HepG2 (cell line): ENCODE results near the gene ANKRD52. TPM values are rescaled to one million over a fixed set of nuclear protein-coding genes. Genes with fewer than 3 reads are reported as not detected.
A peak's percentile ranks its signal among the peaks of the same experiment; 100 is the strongest.

ENCODE experiments used
- HNRNPK ChIP-seq: fragments of 200-400 bp; formaldehyde crosslinking; IDR thresholded peaks from 2 replicates; pipeline ENCODE4 v1.6.1; 2018; ENCODE audit warnings: low read length, low read depth, moderate library complexity, mild to moderate bottlenecking; ENCODE audit not compliant: poor library complexity, severe bottlenecking
- HNRNPL ChIP-seq: fragments of 200-400 bp; formaldehyde crosslinking; IDR thresholded peaks from 2 replicates; pipeline ENCODE4 v1.6.1; 2017; ENCODE audit warnings: mild to moderate bottlenecking, low read depth, low read length
- HOXD1 ChIP-seq: sonication (generic); formaldehyde crosslinking; IDR thresholded peaks from 2 replicates; pipeline ENCODE4 v1.5.0; 2020; ENCODE audit warnings: missing genetic modification reagents
- MIER2 ChIP-seq: IDR thresholded peaks from 2 replicates; pipeline ENCODE4 v1.6.1; 2016; ENCODE audit warnings: missing biosample characterization, missing genetic modification reagents
- MIXL1 ChIP-seq: IDR thresholded peaks from 2 replicates; pipeline ENCODE4 v1.6.1; 2016
- NFKB2 ChIP-seq: sonication (generic); formaldehyde crosslinking; IDR thresholded peaks from 2 replicates; pipeline ENCODE4 v1.4.0; 2020; ENCODE audit warnings: missing genetic modification reagents, borderline replicate concordance
- PHF8 ChIP-seq: sonication (generic); formaldehyde crosslinking; IDR thresholded peaks from 2 replicates; pipeline ENCODE4 v1.5.0; 2020; ENCODE audit warnings: missing genetic modification reagents
- RAD51 ChIP-seq: fragments of 450-650 bp; IDR thresholded peaks from 2 replicates; pipeline ENCODE4 v1.6.1; 2016; ENCODE audit warnings: borderline replicate concordance
- THAP8 ChIP-seq: sonication (generic); formaldehyde crosslinking; IDR thresholded peaks from 2 replicates; pipeline ENCODE4 v1.5.1; 2020; ENCODE audit warnings: missing genetic modification reagents, mild to moderate bottlenecking, borderline replicate concordance
- YY1 ChIP-seq: IDR thresholded peaks from 2 replicates; pipeline ENCODE4 v1.6.1; 2011; ENCODE audit warnings: low read length, low read depth, moderate library complexity, mild to moderate bottlenecking; ENCODE audit not compliant: insufficient read depth, insufficient replicate concordance
- ZHX1 ChIP-seq: sonication (generic); formaldehyde crosslinking; IDR thresholded peaks from 2 replicates; pipeline ENCODE4 v1.8.1; 2022; ENCODE audit warnings: low read depth, mild to moderate bottlenecking, missing genetic modification reagents
- ZNF264 ChIP-seq: sonication (generic); formaldehyde crosslinking; IDR thresholded peaks from 2 replicates; pipeline ENCODE4 v1.4.0; 2020; ENCODE audit warnings: missing genetic modification reagents
- ZNF281 ChIP-seq: sonication (generic); formaldehyde crosslinking; IDR thresholded peaks from 2 replicates; pipeline ENCODE4 v1.4.0; 2020; ENCODE audit warnings: missing genetic modification reagents, borderline replicate concordance
- ZNF329 ChIP-seq: sonication (generic); formaldehyde crosslinking; IDR thresholded peaks from 2 replicates; pipeline ENCODE4 v1.9.0; 2021; ENCODE audit warnings: low read depth, mild to moderate bottlenecking, missing genetic modification reagents
- ZNF552 ChIP-seq: sonication (generic); formaldehyde crosslinking; IDR thresholded peaks from 2 replicates; pipeline ENCODE4 v1.9.0; 2022; ENCODE audit warnings: missing genetic modification reagents, mild to moderate bottlenecking, borderline replicate concordance
- ZNF572 ChIP-seq: sonication (generic); formaldehyde crosslinking; IDR thresholded peaks from 2 replicates; pipeline ENCODE4 v1.5.1; 2020; ENCODE audit warnings: mild to moderate bottlenecking, missing genetic modification reagents
- ZNF766 ChIP-seq: sonication (generic); formaldehyde crosslinking; IDR thresholded peaks from 2 replicates; pipeline ENCODE4 v1.5.0; 2020; ENCODE audit warnings: missing genetic modification reagents, borderline replicate concordance
- ZSCAN20 ChIP-seq: sonication (generic); formaldehyde crosslinking; IDR thresholded peaks from 2 replicates; pipeline ENCODE4 v1.4.0; 2020; ENCODE audit warnings: missing genetic modification reagents, mild to moderate bottlenecking, borderline replicate concordance
- ZZZ3 ChIP-seq: sonication (generic); formaldehyde crosslinking; IDR thresholded peaks from 2 replicates; pipeline ENCODE4 v1.4.0; 2020; ENCODE audit warnings: missing genetic modification reagents, mild to moderate bottlenecking, borderline replicate concordance
- polyA plus RNA-seq, 8 experiments: library from polyadenylated mRNA; depleted of rRNA in 3 of 8; stranded (reverse) in 7 of 8; unstranded in 1 of 8; fragments of >200 nt; fragmentation: Illumina TruSeq in 4 of 8; extraction: Trizol in 4 of 8; gene quantifications; 2 replicates each; pipeline versions ENCODE4 v1.2.1 to v1.2.3, GENCODE V29; 2011 to 2016; ENCODE audit warnings: low read depth in 4 of 8, missing spikeins in 1 of 8, mixed read lengths in 1 of 8; ENCODE audit not compliant: insufficient read depth in 1 of 8
- total RNA-seq, 5 experiments: library from RNA; depleted of rRNA; stranded (reverse); fragments of >200 nt; fragmentation: Illumina TruSeq; extraction: Trizol; gene quantifications; 2 replicates each; pipeline ENCODE4 v1.2.3, GENCODE V29; 2016; ENCODE audit warnings: low read depth in 1 of 5

Gene ANKRD52
- total and polyA plus RNA-seq, 2 of the 13 experiments (the other 11 are each of a cell fraction or from before 2014, with no cell fraction given), result 7.8 to 9.2 TPM

- no peak for TF ChIP-seq ZZZ3
- peak; percentile 93 for TF ChIP-seq HNRNPK
- no peak for TF ChIP-seq HNRNPL
- no peak for TF ChIP-seq ZHX1
- TF ChIP-seq HOXD1 (CRISPR knock-in tag), result 0 out of 2 replicates have a peak, but pooled peaks have one; percentile 59
- no peak for TF ChIP-seq NFKB2
- TF ChIP-seq RAD51, result no peak
- peak; percentile 43; the same call in 1 of the 2 replicates for TF ChIP-seq MIXL1 (CRISPR knock-in tag)
- no peak for TF ChIP-seq THAP8
- TF ChIP-seq ZSCAN20 (CRISPR knock-in tag), result no peak
- 0 out of 2 replicates have a peak, but pooled peaks have one; percentile 11 for TF ChIP-seq ZNF766
- 0 out of 2 replicates have a peak, but pooled peaks have one; percentile 56 for TF ChIP-seq ZNF572 (CRISPR knock-in tag)
- peak; percentile 78 for TF ChIP-seq YY1
- 0 out of 2 replicates have a peak, but pooled peaks have one; percentile 35 for TF ChIP-seq ZNF552 (CRISPR knock-in tag)
- peak; percentile 55; the same call in 1 of the 2 replicates for TF ChIP-seq PHF8 (CRISPR knock-in tag)
- no peak; the same call in 1 of the 2 replicates for TF ChIP-seq ZNF281
- TF ChIP-seq MIER2 (CRISPR knock-in tag), result peak; percentile 46; the same call in 1 of the 2 replicates
- 0 out of 2 replicates have a peak, but pooled peaks have one; percentile 6 for TF ChIP-seq ZNF329 (CRISPR knock-in tag)
- 0 out of 2 replicates have a peak, but pooled peaks have one; percentile 5 for TF ChIP-seq ZNF264 (CRISPR knock-in tag)
Observed at GRCh38 chr12:56224102-56224701, 34.0 kb downstream of the ANKRD52 start, which contains the start of gene NABP2 (continued).
